GM12872 (cell line): ENCODE results near the gene RHOT2.

ENCODE experiments used
- TF ChIP-seq, protein P1 (sequence below): IDR thresholded peaks from 3 replicates; pipeline ENCODE4 v1.5.1; 2011; ENCODE audit warnings: low read depth, mild to moderate bottlenecking, low read length, moderate library complexity; ENCODE audit not compliant: insufficient read depth

The RHOT2 gene

DNA sequence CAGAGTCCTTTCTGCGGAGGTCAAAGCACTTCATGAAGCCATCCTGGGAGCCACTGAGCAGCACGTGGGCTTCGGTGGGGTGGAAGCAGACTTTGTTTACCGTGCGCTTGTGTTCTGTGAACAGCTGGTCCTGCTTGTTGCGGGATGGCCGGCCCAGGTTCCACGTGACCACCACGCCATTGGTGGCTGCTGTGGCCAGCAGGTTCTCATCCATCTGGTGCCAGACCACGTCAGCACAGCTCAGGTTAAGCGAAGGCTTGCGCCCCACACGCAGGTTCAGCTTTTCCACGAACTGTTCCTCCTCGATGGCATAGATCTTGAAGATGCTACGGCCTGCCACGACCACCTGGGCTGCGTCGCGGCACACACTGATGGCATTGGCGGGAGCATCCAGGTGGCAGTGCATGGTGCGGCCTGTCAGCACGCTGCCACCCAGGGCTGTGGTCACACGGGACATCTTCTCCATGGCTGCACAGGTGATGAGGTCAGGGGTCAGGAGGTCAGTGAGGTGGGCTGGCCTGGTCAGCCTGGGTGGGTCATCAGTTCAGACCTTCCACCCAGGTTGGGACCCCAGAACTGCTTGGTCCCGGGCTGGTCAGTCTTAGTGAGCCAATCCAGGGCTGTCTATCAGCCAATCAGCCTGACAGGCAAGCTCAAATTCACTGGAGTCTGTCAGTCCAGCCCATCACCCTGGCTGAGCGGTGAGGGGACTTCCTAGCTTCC, 21.4 kb downstream of the RHOT2 start:
- TF ChIP-seq, protein P1, sequence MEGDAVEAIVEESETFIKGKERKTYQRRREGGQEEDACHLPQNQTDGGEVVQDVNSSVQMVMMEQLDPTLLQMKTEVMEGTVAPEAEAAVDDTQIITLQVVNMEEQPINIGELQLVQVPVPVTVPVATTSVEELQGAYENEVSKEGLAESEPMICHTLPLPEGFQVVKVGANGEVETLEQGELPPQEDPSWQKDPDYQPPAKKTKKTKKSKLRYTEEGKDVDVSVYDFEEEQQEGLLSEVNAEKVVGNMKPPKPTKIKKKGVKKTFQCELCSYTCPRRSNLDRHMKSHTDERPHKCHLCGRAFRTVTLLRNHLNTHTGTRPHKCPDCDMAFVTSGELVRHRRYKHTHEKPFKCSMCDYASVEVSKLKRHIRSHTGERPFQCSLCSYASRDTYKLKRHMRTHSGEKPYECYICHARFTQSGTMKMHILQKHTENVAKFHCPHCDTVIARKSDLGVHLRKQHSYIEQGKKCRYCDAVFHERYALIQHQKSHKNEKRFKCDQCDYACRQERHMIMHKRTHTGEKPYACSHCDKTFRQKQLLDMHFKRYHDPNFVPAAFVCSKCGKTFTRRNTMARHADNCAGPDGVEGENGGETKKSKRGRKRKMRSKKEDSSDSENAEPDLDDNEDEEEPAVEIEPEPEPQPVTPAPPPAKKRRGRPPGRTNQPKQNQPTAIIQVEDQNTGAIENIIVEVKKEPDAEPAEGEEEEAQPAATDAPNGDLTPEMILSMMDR, result no peak

- TF ChIP-seq, protein P1, result no peak
Measured at GRCh38 chr16:692356-693108, 24.6 kb downstream of the RHOT2 start.

GRCh38 chr16:693364-693763, 25.4 kb downstream of the RHOT2 start:
- TF ChIP-seq, protein P1, result no peak

- TF ChIP-seq, protein P1, result no peak
Measured at GRCh38 chr16:693766-694165, 25.8 kb downstream of the RHOT2 start.

GRCh38 chr16:694187-694862, 26.4 kb downstream of the RHOT2 start:
- TF ChIP-seq, protein P1, result no peak

DNA sequence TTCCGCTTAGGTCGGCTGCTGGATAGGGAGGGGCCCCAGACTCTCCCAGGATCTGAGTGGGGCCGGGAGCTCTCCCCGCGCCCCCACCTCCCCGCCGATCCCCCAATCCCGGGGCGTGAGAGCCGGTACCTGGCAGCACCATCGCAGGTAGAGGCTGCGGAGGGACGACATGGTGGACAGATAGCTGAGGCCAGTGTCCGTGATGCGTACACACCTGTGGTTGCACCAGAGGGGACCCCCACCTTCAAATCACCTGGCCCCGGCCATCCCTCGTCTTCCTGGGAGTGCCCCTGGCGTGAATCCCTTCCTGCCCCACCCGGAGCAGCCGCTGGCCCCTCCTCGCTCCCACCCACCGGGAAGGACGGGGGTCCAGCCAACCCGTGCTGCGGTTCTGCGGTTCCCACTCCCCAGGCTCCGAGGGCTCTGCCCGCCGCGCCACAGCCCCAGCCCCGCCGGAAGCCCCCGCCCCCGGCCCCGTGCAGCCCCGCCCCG, 27.0 kb downstream of the RHOT2 start:
- TF ChIP-seq, protein P1, result no peak
